Skeletal muscle cell (primary cell): ENCODE results near the gene DNAJB2.
A peak's percentile ranks its signal among the peaks of the same experiment; 100 is the strongest.
"Not testable (repeated sequence)": the region's sequence is repeated elsewhere in the genome, so short reads cannot be mapped to it uniquely, and the experiment has no call there.

ENCODE experiments used
- DNase-seq: peaks from one replicate; pipeline ENCODE4 v3.0.0-alpha.2; 2010; ENCODE audit warnings: low read depth
- H3K4me3 ChIP-seq: 2 replicates; pipeline ENCODE4 v1.5.1; 2011; ENCODE audit warnings: low read depth, mild to moderate bottlenecking, control low read depth, low read length, moderate library complexity

Gene DNAJB2

DNA sequence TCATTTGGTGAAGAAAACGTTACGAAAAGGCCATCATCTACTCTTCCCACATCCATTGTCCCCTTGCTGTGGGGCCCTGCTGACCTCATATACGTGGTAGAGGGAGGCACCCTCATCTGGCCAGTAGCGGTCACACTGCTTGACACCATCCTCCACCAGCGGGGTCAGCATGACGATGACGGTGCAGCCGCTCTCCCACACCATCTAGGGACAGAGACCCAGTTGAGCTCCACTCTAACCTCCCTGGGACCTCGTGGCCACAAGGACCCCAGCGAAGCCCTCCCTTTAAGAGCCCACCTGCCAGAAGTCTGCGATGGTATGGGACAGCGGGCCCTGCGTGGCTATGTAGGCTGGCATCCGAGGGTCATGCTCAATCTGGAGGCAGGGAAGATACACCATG lies 17.0 kb downstream of the DNAJB2 start:
- DNase-seq: no peak

DNA sequence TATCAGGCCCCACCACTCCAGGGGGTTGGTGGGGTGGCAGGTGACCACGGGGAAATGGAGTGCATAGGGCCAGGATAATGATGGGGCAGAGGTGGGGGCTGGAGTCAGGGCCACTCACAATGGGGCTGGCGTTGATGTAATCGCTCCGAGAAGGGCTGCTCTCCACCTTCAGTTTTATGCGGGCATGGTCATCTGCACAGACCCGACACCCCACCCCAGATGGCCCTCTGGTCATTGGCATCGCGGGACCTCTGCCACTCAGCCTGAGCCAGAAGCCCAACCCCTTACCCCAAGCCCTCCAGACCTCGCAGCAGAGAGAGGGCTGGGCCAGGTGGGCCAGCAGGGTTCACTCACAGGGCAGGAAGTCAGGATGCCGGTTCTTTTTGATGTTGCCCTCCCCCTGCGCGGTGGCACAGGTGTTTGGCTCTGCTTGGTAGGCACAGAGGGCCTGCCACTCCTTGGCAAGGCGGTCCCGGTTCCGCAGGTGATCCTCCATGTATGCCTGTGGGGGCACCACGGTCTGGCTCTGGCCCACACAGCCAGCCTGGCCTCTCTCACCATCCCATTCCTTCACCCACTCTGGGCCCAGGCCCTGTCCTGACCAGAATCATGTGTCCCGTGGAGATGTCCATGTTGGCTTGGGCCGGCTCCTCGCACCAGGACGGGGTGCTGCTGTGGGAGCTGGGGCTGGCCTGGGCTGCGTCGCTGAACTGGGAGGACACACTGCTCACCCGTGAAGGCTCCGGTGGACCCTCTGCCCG lies 17.6 kb downstream of the DNAJB2 start:
- DNase-seq: no peak
- no peak overlapping the region for H3K4me3 ChIP-seq

More for the DNA sequence above, 17.0 kb downstream of the DNAJB2 start:
- no peak overlapping the region for H3K4me3 ChIP-seq

DNA sequence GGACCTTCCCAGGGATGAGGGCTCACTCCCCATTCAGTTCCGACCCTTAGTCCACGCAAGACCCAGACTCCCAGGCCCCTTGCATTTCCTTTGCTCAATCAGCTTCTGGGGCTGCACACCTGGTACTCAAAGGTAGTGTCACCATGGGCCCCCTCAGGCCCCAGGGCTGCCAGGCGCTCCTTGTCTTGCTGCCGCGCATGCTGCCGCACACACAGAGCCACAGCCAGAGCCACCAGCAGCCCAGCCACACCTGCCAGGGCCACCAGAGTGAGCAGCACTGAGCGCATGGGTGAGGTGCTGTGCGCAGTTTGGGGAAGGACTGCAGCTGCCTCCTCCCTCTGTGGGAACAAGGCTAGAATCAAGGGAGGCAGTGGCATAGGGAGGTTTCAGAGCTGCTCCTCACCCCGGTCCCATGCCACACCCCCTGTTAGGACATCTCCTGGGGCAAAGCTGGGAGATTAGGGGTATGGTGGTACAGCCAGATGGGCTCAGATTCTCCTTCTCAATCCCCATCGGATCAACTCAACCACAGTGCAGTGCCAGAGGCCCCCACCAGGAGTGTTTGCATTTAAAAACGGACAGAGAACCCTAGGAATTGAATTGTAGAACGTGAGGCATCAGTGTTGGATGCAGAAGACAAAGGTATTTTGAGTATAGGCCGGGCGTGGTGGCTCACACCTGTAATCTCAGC lies 18.7 kb downstream of the DNAJB2 start:
- DNase-seq: no peak

DNA sequence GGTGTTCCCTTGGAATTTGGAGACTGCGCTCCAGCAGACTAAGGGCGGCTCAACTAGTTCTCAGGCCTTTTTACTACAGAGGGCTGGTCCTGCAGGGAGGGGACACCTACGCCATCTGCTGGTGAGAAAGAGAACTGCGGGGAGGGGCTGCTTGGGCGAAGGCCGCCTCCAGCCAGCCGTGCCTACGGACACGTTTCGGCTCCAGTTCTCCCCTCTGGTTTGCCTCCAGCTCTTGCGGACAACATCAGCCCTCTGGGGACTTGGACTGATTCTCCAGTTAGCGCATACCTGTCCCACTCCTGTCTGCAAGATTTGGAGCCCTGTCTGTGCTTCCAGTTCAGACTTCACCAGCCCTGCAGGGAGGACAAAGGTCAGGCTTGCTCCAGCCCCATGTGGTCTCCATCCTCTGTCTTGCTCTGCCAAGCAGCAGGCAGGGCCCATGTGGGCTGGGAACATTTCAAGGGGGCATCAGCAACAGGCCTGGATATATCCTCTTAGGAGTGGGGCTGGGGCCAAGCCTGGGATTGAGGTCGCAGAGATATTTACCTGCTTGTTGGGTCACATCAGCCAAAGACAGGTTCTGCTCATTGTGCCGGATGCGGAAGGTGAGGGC lies 19.7 kb downstream of the DNAJB2 start:
- H3K4me3 ChIP-seq: no peak overlapping the region
- DNase-seq: no peak

More for the DNA sequence above, 18.7 kb downstream of the DNAJB2 start:
- H3K4me3 ChIP-seq: no peak overlapping the region

DNA sequence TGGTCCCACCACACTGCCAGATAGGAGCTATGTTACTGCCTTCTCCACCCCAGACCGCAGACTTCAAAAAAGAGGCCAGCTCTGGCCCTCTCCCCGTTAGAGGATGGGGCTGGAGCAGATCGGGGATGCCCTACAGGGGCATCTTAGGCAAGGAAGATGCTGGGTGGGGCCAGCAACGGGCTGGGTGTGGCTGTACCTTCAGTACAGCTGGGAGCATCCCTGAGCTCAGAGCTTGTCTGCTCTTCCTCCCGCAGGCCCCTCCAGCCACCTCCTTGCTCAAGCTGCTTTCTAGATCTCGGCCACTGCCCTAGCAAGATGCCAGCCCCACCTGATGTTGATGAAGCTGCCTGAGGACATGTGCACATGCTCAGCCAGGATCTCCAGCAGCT lies 20.2 kb downstream of the DNAJB2 start:
- no peak overlapping the region for H3K4me3 ChIP-seq
- no peak for DNase-seq

DNA sequence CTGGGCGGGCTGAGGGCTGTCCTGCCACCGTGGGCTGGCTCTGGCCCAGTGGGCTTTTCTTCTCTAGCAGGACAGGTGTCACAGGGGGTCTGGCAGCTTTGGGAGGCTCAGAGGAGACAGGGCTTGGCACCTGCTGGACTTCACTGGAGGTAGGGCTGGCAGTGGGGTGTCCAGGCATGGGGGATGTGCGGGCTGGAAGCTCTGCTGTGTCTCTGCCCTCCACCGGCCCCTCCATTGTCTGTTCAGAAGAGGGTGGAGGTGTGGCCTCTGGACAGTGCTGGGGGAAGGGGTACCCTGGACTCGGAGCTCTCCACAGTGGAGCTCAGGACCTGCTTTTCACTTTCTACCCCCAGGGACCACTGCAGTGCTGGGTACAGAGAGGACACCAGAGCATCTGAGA lies 20.9 kb downstream of the DNAJB2 start:
- H3K4me3 ChIP-seq: no peak overlapping the region
- DNase-seq: no peak

DNA sequence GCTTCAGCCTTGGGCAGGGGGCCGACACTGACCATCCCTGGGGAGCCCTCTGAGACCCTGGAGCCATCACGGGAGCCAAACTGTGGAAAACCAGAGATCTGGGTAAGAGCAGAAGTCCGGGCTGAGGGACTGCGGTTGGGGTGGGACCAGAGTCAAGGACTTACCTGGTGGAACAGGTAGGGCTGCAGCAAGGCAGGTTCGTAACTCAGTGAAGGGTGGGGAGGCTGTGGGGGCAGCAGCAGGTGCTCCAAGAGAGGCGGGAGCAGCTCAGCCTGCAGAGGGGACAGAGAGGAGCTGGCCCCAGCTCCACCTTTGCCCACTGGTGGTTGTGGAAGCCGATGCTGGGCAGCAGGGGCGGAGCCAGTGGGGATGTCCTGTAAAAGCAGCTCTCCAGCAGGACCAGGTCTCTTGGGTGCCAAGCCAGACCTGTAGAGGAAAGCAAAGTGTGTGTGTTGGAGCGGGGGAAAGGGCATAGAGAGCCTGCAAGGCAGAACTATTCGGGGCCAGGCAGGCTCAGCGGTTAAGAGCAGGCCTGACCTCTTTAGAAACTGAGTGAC lies 23.3 kb downstream of the DNAJB2 start:
- no peak for DNase-seq
- H3K4me3 ChIP-seq: no peak overlapping the region

DNA sequence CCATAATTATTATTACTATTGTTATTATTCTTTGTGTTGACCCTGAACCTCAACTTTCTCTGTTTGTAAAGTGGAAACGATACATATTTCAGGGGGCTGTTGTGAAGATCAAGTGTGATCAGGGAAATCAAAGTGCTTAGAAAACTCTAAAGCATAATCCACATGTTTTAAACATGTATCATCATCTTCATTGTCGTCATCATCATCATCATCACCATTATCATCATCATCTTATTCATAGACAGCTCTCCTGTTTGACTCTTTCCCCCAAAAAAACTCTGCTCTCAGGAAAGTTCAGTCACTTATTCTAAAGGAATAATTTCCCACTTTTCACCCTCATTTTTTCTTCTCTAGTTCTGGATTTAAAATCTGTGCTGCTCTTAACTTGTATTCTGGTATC lies 25.1 kb downstream of the DNAJB2 start:
- DNase-seq: no peak
- no peak overlapping the region for H3K4me3 ChIP-seq

DNA sequence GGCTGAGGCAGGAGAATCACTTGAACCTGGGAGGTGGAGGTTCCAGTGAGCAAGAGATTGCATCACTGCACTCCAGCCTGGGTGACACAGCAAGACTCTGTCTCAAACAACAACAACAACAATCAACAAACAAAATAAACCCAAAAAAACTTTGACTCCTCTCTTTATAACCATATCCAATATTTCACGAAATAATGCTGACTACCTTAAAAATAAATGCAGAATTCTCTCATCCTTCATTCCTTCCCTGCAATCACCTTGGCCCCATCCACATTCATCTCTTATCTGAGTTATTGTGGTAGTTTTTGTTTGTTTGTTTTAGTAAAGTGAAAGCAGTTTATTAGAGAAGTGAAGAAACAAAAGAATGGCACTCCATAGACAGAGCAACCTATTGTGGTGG lies 26.9 kb downstream of the DNAJB2 start:
- H3K4me3 ChIP-seq: no peak overlapping the region
- no peak for DNase-seq

DNA sequence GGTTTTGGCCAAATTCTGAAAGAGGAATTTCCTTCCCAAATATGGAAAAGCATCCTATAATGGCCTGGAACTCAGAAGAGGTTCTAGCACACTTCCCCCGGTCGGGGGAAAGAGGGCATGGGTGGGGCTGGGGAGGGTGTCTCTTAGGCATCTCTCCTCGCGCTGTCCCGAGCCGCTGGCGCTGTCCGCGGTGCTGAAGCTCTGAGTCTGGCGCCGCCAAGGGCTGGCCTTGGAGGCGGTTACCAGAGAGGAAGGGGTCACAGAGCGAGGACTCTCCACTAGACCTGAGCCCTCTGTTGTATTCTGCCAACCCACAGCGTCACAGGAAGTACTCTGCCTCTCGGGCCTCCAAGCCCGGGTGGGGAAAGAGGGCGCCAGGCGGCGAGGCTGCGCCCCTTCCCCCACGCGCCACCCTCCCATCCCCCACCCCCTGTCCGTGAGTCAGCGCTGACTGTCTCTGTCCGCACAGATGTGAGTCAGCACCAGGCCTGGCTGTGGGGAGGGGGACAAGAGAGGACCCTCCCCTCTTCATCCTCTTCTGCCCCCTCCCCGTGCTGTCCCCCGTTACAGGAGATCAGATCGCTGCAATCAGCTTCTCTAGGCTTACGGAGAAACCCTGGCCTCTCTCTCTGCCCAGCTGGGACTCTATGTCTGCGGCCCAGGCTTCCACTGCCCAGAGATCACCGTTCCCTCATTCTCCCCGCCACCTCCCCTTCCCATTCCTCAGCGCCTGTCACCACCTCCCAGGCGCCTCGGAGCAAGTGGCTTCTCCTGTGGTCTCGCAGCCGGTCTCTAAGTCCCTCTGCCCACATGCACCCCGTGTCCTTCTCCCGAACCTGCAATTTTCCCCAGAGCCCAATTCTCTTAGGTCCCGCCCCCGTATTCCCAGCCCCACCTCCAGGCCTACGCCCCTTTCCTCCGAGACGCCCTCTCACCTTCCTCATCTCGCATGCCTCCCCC lies 29.3 kb downstream of the DNAJB2 start:
- H3K4me3 ChIP-seq: peak overlapping the region; percentile 61
- peak; percentile 45 for DNase-seq

DNA sequence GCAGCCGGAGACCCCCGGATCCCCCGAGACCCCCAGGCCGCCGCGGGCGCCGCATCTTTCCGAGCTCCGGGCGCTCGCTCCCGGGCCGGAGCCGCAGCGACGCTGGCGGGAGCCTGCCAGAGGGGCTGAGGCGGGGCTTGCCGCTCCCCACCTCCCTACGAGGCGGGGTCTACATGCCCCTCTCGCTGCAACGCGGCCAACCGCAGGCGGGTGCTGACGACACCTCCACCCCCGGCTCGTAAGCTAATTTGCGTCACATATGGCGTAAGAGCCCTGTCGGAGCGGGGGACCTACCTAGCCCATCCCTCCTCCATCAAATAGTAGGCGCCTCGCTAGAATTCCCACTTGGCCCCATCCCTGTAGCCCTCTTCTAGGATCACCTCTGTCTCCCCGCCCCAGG lies 30.1 kb downstream of the DNAJB2 start, which contains the start of gene PTPRN:
PTPRN (minus strand) TSS at position 124 of the 400 bp plus-strand sequence; CDS start at position 55, 69 bp downstream.
- DNase-seq: peak; percentile 84
- peak within 1 kb of the TSS; percentile 61 for H3K4me3 ChIP-seq

DNA sequence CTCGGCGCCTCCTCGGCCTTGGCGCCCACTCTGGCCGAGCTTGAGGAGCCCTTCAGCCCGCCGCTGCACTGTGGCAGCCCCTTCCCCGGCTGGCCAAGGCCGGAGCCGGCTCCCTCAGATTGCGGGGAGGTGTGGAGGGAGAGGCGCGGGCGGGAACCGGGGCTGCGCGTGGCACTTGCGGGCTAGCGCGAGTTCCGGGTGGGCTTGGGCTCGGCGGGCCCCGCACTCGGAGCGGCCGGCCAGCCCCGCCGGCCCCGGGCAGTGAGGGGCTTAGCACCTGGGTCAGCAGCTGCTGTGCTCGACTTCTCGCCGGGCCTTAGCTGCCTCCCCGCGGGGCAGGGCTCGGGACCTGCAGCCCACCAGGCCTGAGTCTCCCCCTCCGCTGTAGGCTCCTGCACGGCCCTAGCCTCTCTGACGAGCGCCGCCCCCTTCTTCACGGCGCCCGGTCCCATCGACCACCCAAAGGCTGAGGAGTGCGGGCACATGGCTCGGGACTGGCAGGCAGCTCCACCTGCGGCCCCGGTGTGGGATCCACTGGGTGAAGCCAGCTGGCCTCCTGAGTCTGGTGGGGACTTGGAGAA lies 33.6 kb downstream of the DNAJB2 start:
- not testable (repeated sequence) for H3K4me3 ChIP-seq, DNase-seq

DNA sequence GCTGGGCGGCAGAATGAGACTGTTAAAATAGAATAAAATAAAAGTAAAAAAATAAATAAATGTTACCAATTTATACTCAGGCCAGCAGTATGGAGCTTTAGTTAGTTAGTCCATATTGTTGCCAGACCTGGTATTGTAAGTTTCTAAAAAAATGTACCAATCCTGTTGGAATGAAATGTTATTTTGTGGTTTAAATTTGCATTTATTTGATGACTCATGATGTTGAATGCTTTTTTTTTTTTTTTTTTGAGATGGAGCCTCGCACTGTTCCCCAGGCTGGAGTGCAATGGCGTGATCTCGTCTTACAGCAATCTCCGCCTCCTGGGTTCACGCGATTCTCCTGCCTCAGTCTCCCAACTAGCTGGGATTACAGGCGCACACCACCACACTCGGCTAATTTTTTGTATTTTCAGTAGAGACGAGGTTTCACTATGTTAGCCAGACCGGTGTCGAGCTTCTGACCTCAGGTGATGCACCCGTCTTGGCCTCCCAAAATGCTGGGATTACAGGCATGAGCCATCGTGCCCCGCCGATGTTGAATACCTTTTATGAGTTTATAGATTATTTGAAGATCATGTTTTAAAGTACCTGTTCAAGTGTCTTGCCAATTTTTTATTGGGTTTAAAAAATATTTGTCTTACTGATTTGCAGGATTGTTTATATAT lies 35.8 kb downstream of the DNAJB2 start:
- no peak for DNase-seq
- H3K4me3 ChIP-seq: no peak overlapping the region

DNA sequence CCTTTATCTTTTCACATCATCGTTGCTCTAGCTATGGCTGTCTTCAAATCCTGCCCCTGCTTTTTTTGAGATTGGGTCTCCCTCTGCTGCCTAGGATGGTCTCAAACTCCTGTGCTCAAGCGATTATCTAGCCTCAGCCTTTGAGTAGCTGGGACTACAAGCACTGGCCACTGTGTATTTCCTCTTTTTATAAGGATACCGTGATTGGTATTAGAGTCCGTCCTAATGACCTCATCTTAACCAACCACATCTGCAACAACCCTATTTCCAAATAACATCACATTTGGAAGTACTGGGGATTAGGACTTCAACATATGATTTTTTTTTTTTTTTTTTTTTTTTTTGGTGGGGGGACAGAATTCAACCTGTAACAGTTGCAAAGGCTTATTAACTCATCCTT lies 44.3 kb downstream of the DNAJB2 start:
- DNase-seq: no peak
- H3K4me3 ChIP-seq: no peak overlapping the region

DNA sequence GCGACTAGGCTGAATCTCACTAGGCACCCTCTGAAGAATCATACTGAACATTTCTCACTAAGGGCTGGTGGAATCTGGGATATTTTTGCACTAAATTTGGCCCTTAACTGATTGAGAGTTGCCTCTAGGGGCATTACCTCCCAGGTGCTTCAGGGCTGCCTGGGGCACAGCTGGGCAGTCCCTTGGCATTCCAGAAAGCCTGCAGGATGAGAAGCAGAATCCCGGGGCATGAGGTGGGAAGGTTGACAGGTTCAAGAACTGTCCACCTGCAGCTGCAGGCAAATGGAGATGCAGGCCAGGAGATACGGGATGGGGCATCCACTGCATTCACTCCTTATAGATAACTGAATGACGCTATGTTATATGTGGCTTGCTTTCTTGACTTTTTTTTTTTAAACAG lies 46.0 kb downstream of the DNAJB2 start:
- DNase-seq: no peak
- H3K4me3 ChIP-seq: no peak overlapping the region

DNA sequence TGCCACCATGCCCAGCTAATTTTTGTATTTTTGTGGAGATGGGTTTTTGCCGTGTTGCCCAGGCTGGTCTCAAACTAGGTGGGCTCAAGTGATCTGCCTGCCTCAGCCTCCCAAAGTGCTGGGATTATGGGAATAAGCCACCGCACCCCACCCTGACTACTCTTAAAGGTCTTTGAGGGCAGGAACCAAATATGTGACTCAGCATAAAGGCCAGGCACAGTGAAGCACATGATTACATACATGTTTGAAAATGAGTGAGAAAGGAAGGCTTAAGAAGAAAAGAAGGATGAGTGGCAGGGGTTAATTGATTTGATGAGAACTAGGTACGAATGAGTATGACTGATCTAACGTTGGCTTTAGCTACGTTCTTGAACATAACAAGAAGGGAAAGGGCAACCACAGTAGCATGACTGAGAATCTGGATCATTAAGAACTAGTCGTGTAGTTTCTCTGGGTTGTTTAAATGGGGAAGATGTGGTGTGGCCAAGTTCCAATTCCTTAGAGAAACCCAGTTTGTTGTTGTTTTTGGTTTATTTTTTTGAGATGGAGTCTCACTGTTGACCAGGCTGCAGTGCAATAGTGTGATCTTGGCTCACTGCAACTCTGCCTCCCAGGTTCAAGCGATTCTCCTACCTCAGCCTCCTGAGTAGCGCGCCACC lies 46.6 kb downstream of the DNAJB2 start:
- no peak overlapping the region for H3K4me3 ChIP-seq
- DNase-seq: no peak

DNA sequence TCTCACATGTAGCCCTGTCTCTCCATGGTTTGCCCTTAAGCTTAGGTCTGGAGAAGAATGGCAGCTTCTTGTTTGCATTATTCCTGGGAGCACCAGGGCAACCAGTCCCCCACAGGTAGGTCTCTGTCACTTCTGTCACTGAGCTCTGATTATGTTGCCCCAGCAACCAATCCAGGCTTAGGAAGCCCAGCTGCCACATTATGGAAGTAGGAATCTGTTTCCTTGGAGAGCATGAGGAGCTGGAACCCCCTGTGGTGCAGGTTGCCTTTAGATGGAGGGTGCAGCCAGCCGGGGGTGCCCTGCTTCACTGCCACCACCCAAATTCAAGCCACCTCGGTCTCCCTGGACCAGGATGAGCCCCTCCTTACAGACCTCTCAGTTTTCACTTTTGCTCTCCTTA lies 48.6 kb downstream of the DNAJB2 start:
- H3K4me3 ChIP-seq: no peak overlapping the region
- DNase-seq: no peak
